ENCODE data around the gene CYB5A. TPM values are rescaled to one million over a fixed set of nuclear protein-coding genes. Genes with fewer than 3 reads are reported as not detected.

CYB5A gene
- total and polyA plus RNA-seq, 2 of the 8 experiments (the other 6 are each of a cell fraction or from before 2014, with no cell fraction given), result 154 to 195 TPM

DNA sequence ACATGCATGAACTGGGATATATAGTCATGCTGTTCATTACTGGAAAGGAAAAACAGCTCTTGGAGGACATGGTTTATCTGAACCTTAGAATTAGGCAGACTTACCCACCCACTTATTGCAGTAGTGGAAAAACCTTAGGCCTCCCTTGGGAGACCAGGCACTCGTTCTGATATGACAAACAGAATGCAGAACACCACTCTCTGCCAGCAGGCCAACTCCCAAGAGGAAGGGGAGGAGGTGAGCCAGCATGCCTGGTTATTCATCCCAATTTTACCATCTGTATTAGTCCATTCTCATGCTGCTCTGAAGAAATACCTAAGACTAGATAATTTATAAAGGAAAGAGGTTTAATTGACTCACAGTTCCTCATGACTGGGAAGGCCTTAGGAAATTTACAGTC lies 41.3 kb upstream of the CYB5A start:
- Histone ChIP-seq H4K5ac (ENCODE audit: insufficient read length, low read depth, low read length) (no peak overlapping the region), H4K20me1 (replicated peaks in 1 of 2; ENCODE audit: control insufficient read depth in 1 of 2, insufficient read depth in 2 of 2, low read length in 2 of 2) (no peaks in the 10 kb centered on the region), H4K8ac (ENCODE audit: extremely low read depth, insufficient read depth, low read length) (no peak overlapping the region), H3K23me2 (ENCODE audit: low read depth, low read length) (no peaks in the 10 kb centered on the region), H3K9me3 (ENCODE audit: insufficient read depth in 2 of 2, low read depth in 1 of 2, low read length in 1 of 2) (no peaks in the 10 kb centered on the region), H3K4me2 (ENCODE audit: insufficient read depth in 1 of 2, low read depth in 2 of 2, low read length in 2 of 2) (no peak overlapping the region), H2AK5ac (ENCODE audit: low read depth, low read length) (no peak overlapping the region), H2BK20ac (ENCODE audit: low read length) (no peak overlapping the region), H3K79me1 (ENCODE audit: low read depth, low read length) (no peaks in the 10 kb centered on the region), H3K9ac (replicated peaks in 1 of 4; ENCODE audit: extremely low read depth in 1 of 4, low read depth in 3 of 4, low read length in 3 of 4) (no peak overlapping the region), H2BK5ac (ENCODE audit: low read depth, low read length) (no peak overlapping the region), H2BK12ac (ENCODE audit: low read depth, low read length) (no peak overlapping the region), H3K4me1 (replicated peaks in 1 of 4; ENCODE audit: control insufficient read depth in 3 of 4, insufficient read depth in 4 of 4, low read length in 3 of 4) (no peaks in the 10 kb centered on the region), H3K79me2 (ENCODE audit: control insufficient read depth in 1 of 2, insufficient read depth in 2 of 2, low read length in 2 of 2) (no peaks in the 10 kb centered on the region), H2BK15ac (ENCODE audit: low read length) (no peak overlapping the region), H3K4me3 (ENCODE audit: extremely low read depth in 1 of 4, insufficient read depth in 2 of 4, low read depth in 3 of 4, low read length in 4 of 4) (no peak overlapping the region), H3K56ac (replicated peaks; ENCODE audit: insufficient read length, low read depth, low read length) (no peak overlapping the region), H2BK120ac (replicated peaks; ENCODE audit: low read depth, low read length) (no peak overlapping the region), H3K36me3 (ENCODE audit: control insufficient read depth in 2 of 4, insufficient read depth in 4 of 4, low read length in 3 of 4) (no peaks in the 10 kb centered on the region), H2AFZ (ENCODE audit: low read length) (no peak overlapping the region), H4K91ac (replicated peaks; ENCODE audit: insufficient read length, low read length) (no peak overlapping the region), H3K23ac (ENCODE audit: insufficient read length) (no peak overlapping the region), H3K27ac (ENCODE audit: low read depth, low read length) (no peak overlapping the region), H3K4ac (replicated peaks; ENCODE audit: insufficient read length, low read depth, low read length) (no peak overlapping the region), H3K14ac (ENCODE audit: insufficient read length) (no peak overlapping the region), H3K18ac (ENCODE audit: extremely low read depth, low read length) (no peak overlapping the region), H3K27me3 (replicated peaks in 1 of 4; ENCODE audit: control insufficient read depth in 3 of 4, extremely low read depth in 1 of 4, insufficient read depth in 3 of 4, low read length in 3 of 4) (no peaks in the 10 kb centered on the region)
- FAIRE-seq (no peak), DNase-seq (ENCODE audit: low read depth in 1 of 2, low spot score in 2 of 2) (no peak)
- WGBS, 2 experiments (ENCODE audit: extremely low coverage in 1 of 2, insufficient coverage in 1 of 2, insufficient read length in 1 of 2, insufficient replicate concordance in 2 of 2, low coverage in 1 of 2, low lambda C conversion rate in 2 of 2, missing lambda C conversion rate in 1 of 2), result 68% methylated on average over 1 of the region's 1 CpG; no CpG with 5 or more reads in 1 of the 2 experiments
- ChIA-PET CTCF (ENCODE audit: partially characterized antibody) (interaction anchor here (1.0 to 2.3 kb wide), 3 partner anchors 9 to 135 kb away, joined by 3 to 10 read pairs (median 3); no protein-coding TSS in a partner anchor), POLR2A (ENCODE audit: partially characterized antibody) (no interaction called here)
- no peak for TF ChIP-seq E2F6 (IDR thresholded peaks at IDR 0.05)
- TF ChIP-seq CEBPB (IDR thresholded peaks at IDR 0.05; ENCODE audit: low read depth, low read length), result no peak
- no peak for TF ChIP-seq BRCA1 (IDR thresholded peaks at IDR 0.05; ENCODE audit: low read depth, low read length)
- no peak for TF ChIP-seq TCF12 (IDR thresholded peaks at IDR 0.05; ENCODE audit: low read depth, low read length)
- TF ChIP-seq EP300 (IDR thresholded peaks at IDR 0.05; ENCODE audit: borderline replicate concordance in 1 of 2, low read depth in 2 of 2, low read length in 2 of 2), result no peak
- no peak for TF ChIP-seq RNF2 (IDR thresholded peaks at IDR 0.05; ENCODE audit: borderline replicate concordance, low read depth, low read length, missing control alignments, poor library complexity, severe bottlenecking)
- no peak for TF ChIP-seq KDM4A (IDR thresholded peaks at IDR 0.05; ENCODE audit: low read depth, low read length, severe bottlenecking)
- TF ChIP-seq CBX5 (IDR thresholded peaks at IDR 0.05; ENCODE audit: low read depth, low read length), result no peak
- TF ChIP-seq POLR2AphosphoS5 (IDR thresholded peaks at IDR 0.05; ENCODE audit: low read depth, low read length), result no peak
- no peak for TF ChIP-seq HDAC6 (IDR thresholded peaks at IDR 0.05; ENCODE audit: low read depth, low read length)
- TF ChIP-seq, protein P1, sequence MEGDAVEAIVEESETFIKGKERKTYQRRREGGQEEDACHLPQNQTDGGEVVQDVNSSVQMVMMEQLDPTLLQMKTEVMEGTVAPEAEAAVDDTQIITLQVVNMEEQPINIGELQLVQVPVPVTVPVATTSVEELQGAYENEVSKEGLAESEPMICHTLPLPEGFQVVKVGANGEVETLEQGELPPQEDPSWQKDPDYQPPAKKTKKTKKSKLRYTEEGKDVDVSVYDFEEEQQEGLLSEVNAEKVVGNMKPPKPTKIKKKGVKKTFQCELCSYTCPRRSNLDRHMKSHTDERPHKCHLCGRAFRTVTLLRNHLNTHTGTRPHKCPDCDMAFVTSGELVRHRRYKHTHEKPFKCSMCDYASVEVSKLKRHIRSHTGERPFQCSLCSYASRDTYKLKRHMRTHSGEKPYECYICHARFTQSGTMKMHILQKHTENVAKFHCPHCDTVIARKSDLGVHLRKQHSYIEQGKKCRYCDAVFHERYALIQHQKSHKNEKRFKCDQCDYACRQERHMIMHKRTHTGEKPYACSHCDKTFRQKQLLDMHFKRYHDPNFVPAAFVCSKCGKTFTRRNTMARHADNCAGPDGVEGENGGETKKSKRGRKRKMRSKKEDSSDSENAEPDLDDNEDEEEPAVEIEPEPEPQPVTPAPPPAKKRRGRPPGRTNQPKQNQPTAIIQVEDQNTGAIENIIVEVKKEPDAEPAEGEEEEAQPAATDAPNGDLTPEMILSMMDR (IDR thresholded peaks at IDR 0.05; ENCODE audit: control extremely low read depth in 1 of 3, insufficient read depth in 1 of 3, low read depth in 1 of 3, low read length in 3 of 3), result no peak

Data from H1 (cell line).